HepG2 (cell line): ENCODE data around the gene SUSD3. TPM values are rescaled to one million over a fixed set of nuclear protein-coding genes. Genes with fewer than 3 reads are reported as not detected.

Experiments
- MEIS1 ChIP-seq: sonication (generic); formaldehyde crosslinking; IDR thresholded peaks from 2 replicates; pipeline ENCODE4 v1.9.0; 2021; ENCODE audit warnings: mild to moderate bottlenecking, missing genetic modification reagents, moderate library complexity, borderline replicate concordance
- TEAD2 ChIP-seq: sonication (generic); formaldehyde crosslinking; IDR thresholded peaks from 2 replicates; pipeline ENCODE4 v1.9.0; 2021; ENCODE audit warnings: missing genetic modification reagents
- ZNF512B ChIP-seq: sonication (generic); formaldehyde crosslinking; IDR thresholded peaks from 2 replicates; pipeline ENCODE4 v1.5.1; 2020; ENCODE audit warnings: missing genetic modification reagents, mild to moderate bottlenecking, borderline replicate concordance
- ZNF563 ChIP-seq: sonication (generic); formaldehyde crosslinking; IDR thresholded peaks from 2 replicates; pipeline ENCODE4 v1.8.0; 2022; ENCODE audit warnings: mild to moderate bottlenecking, moderate library complexity, missing genetic modification reagents
- polyA plus RNA-seq, 8 experiments: library from polyadenylated mRNA; depleted of rRNA in 3 of 8; stranded (reverse) in 7 of 8; unstranded in 1 of 8; fragments of >200 nt; fragmentation: Illumina TruSeq in 4 of 8; extraction: Trizol in 4 of 8; gene quantifications; 2 replicates each; pipeline versions ENCODE4 v1.2.1 to v1.2.3, GENCODE V29; 2011 to 2016; ENCODE audit warnings: low read depth in 4 of 8, missing spikeins in 1 of 8, mixed read lengths in 1 of 8; ENCODE audit not compliant: insufficient read depth in 1 of 8
- total RNA-seq, 5 experiments: library from RNA; depleted of rRNA; stranded (reverse); fragments of >200 nt; fragmentation: Illumina TruSeq; extraction: Trizol; gene quantifications; 2 replicates each; pipeline ENCODE4 v1.2.3, GENCODE V29; 2016; ENCODE audit warnings: low read depth in 1 of 5
- TF ChIP-seq, protein P1 (sequence below): sonication (generic); formaldehyde crosslinking; IDR thresholded peaks from 2 replicates; pipeline ENCODE4 v1.4.0; 2020; ENCODE audit warnings: mild to moderate bottlenecking, missing genetic modification reagents
- TF ChIP-seq, protein P2 (sequence below): sonication (generic); formaldehyde crosslinking; IDR thresholded peaks from 2 replicates; pipeline ENCODE4 v1.4.0; 2020; ENCODE audit warnings: missing genetic modification reagents
- TF ChIP-seq, protein P3 (sequence below): sonication (generic); formaldehyde crosslinking; IDR thresholded peaks from one replicate; pipeline ENCODE4 v1.5.1; 2020; ENCODE audit warnings: mild to moderate bottlenecking, missing genetic modification reagents; ENCODE audit errors: not compliant biosample characterization

The SUSD3 gene
- total and polyA plus RNA-seq, 2 of the 13 experiments (the other 11 are each of a cell fraction or from before 2014, with no cell fraction given) = 7.0 to 9.1 TPM

GRCh38 chr9:93057703-93058354 is 672 bp upstream of the SUSD3 start (continued):
- TF ChIP-seq, protein P1, sequence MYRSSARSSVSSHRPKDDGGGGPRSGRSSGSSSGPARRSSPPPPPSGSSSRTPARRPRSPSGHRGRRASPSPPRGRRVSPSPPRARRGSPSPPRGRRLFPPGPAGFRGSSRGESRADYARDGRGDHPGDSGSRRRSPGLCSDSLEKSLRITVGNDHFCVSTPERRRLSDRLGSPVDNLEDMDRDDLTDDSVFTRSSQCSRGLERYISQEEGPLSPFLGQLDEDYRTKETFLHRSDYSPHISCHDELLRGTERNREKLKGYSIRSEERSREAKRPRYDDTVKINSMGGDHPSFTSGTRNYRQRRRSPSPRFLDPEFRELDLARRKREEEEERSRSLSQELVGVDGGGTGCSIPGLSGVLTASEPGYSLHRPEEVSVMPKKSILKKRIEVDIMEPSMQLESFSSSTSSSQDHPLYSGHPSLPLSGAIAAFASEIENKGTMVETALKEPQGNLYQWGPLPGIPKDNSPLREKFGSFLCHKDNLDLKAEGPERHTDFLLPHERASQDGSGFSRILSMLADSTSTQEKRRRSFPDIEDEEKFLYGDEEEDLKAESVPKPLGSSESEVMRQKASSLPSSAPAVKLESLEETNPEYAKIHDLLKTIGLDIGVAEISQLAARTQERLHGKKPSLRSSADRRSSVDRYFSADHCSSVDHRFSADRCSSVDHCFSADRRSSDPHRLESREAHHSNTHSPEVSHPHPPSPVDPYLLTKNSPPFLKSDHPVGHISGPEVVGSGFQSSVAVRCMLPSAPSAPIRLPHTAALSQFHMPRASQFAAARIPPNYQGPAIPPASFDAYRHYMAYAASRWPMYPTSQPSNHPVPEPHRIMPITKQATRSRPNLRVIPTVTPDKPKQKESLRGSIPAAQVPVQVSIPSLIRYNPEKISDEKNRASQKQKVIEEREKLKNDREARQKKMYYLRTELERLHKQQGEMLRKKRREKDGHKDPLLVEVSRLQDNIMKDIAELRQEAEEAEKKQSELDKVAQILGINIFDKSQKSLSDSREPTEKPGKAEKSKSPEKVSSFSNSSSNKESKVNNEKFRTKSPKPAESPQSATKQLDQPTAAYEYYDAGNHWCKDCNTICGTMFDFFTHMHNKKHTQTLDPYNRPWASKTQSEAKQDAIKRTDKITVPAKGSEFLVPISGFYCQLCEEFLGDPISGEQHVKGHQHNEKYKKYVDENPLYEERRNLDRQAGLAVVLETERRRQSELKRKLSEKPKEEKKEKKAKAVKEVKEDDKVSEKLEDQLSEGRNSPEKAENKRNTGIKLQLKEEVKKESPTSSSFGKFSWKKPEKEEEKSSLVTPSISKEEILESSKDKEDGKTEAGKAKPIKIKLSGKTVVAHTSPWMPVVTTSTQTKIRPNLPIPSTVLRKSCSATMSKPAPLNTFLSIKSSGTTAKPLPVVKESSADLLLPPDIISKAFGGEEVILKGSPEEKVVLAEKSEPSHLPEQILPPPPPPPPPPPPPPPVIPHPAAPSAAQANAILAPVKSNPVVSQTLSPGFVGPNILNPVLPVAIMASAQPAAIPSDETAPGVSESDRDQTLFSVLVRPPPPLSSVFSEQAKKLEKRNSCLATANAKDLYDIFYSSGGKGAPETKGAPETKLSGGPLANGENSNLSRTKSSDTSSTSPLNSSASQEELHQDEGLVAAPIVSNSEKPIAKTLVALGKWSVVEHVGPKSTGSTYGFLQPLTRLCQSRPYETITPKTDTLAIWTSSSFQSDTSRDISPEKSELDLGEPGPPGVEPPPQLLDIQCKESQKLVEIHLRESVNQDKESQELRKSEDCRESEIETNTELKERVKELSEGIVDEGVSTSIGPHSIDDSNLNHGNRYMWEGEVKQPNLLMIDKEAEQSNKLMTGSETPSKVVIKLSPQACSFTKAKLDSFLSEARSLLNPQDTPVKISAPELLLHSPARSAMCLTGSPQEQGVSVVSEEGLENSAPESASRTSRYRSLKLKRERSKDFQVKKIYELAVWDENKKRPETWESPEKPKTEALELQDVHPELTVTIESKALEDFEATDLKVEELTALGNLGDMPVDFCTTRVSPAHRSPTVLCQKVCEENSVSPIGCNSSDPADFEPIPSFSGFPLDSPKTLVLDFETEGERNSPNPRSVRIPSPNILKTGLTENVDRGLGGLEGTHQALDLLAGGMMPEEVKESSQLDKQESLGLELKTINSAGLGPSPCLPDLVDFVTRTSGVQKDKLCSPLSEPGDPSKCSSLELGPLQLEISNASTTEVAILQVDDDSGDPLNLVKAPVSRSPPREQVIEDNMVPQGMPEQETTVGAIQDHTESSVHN (CRISPR knock-in tag) = no peak
- TF ChIP-seq, protein P2, sequence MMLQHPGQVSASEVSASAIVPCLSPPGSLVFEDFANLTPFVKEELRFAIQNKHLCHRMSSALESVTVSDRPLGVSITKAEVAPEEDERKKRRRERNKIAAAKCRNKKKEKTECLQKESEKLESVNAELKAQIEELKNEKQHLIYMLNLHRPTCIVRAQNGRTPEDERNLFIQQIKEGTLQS = no peak
- TF ChIP-seq TEAD2 (CRISPR knock-in tag) (no peak), MEIS1 (CRISPR knock-in tag) (0 out of 2 replicates have a peak, but pooled peaks have one; percentile 35), ZNF563 (no peak), ZNF512B (no peak)
- TF ChIP-seq, protein P3, sequence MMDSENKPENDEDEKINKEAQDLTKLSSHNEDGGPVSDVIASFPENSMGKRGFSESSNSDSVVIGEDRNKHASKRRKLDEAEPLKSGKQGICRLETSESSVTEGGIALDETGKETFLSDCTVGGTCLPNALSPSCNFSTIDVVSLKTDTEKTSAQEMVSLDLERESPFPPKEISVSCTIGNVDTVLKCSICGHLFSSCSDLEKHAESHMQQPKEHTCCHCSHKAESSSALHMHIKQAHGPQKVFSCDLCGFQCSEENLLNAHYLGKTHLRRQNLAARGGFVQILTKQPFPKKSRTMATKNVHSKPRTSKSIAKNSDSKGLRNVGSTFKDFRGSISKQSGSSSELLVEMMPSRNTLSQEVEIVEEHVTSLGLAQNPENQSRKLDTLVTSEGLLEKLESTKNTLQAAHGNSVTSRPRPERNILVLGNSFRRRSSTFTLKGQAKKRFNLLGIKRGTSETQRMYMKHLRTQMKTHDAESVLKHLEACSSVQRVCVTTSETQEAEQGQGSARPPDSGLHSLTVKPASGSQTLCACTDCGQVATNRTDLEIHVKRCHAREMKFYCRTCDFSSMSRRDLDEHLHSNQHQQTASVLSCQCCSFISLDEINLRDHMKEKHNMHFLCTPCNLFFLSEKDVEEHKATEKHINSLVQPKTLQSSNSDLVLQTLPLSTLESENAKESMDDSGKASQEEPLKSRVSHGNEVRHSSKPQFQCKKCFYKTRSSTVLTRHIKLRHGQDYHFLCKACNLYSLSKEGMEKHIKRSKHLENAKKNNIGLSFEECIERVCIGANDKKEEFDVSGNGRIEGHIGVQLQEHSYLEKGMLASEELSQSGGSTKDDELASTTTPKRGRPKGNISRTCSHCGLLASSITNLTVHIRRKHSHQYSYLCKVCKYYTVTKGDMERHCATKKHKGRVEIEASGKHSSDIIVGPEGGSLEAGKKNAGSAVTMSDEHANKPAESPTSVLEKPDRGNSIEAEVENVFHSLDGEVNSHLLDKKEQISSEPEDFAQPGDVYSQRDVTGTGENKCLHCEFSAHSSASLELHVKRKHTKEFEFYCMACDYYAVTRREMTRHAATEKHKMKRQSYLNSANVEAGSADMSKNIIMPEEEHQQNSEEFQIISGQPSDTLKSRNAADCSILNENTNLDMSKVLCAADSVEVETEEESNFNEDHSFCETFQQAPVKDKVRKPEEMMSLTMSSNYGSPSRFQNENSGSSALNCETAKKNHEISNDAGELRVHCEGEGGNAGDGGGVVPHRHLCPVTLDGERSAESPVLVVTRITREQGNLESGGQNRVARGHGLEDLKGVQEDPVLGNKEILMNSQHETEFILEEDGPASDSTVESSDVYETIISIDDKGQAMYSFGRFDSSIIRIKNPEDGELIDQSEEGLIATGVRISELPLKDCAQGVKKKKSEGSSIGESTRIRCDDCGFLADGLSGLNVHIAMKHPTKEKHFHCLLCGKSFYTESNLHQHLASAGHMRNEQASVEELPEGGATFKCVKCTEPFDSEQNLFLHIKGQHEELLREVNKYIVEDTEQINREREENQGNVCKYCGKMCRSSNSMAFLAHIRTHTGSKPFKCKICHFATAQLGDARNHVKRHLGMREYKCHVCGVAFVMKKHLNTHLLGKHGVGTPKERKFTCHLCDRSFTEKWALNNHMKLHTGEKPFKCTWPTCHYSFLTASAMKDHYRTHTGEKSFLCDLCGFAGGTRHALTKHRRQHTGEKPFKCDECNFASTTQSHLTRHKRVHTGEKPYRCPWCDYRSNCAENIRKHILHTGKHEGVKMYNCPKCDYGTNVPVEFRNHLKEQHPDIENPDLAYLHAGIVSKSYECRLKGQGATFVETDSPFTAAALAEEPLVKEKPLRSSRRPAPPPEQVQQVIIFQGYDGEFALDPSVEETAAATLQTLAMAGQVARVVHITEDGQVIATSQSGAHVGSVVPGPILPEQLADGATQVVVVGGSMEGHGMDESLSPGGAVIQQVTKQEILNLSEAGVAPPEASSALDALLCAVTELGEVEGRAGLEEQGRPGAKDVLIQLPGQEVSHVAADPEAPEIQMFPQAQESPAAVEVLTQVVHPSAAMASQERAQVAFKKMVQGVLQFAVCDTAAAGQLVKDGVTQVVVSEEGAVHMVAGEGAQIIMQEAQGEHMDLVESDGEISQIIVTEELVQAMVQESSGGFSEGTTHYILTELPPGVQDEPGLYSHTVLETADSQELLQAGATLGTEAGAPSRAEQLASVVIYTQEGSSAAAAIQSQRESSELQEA (CRISPR knock-in tag) = no peak
